ENCODE data around the gene EMC8. TPM values are rescaled to one million over a fixed set of nuclear protein-coding genes. Genes with fewer than 3 reads are reported as not detected.
A peak's percentile ranks its signal among the peaks of the same experiment; 100 is the strongest.

The EMC8 gene
- total RNA-seq, 4 donors from 2014 or later = 23.4 to 53.6 (median 41.7) TPM

- Histone ChIP-seq H3K4me3 (replicated peaks in 1 of 3) (peak overlapping the region; percentile 53 to 62 (median 57)), H3K36me3 (no peaks in the 10 kb centered on the region), H3K27ac (no peak overlapping the region), H3K4me1 (peaks cover 20 to 29% of the 10 kb centered on the region in 2 donors), H3K27me3 (no peaks in the 10 kb centered on the region), H3K9me3 (no peaks in the 10 kb centered on the region)
- DNase-seq = peak; percentile 51 to 55
- 2 to 3% methylated on average over 18 to 29 of the region's 51 CpGs for WGBS, 2 donors
- intact Hi-C loops (cut with DNase I) = no loop called here
- TF ChIP-seq CTCF (IDR thresholded peaks at IDR 0.05) = no peak
- TF ChIP-seq POLR2A (IDR thresholded peaks at IDR 0.05) = no peak
Measured at GRCh38 chr16:85750146-85750826, 49.1 kb downstream of the EMC8 start.

GRCh38 chr16:85749771-85750145 lies 49.6 kb downstream of the EMC8 start:
- H3K9me3 ChIP-seq = no peaks in the 10 kb centered on the region
- no peak for DNase-seq
- WGBS, 2 donors = 33 to 41% methylated on average over 9 to 12 of the region's 14 CpGs
- H3K27me3 ChIP-seq = no peaks in the 10 kb centered on the region
- no peaks in the 10 kb centered on the region for H3K36me3 ChIP-seq
- intact Hi-C loops (cut with DNase I) = no loop called here
- H3K4me3 ChIP-seq (replicated peaks in 1 of 3) = peak overlapping the region in 2 of 3 donors; percentile 53 to 62
- H3K4me1 ChIP-seq = peaks cover 20 to 27% of the 10 kb centered on the region in 2 donors
- H3K27ac ChIP-seq = no peak overlapping the region
- TF ChIP-seq CTCF (IDR thresholded peaks at IDR 0.05) (no peak), POLR2A (IDR thresholded peaks at IDR 0.05) (no peak)

- TF ChIP-seq POLR2A (IDR thresholded peaks at IDR 0.05) = no peak
- no peak for TF ChIP-seq CTCF (IDR thresholded peaks at IDR 0.05)
- no peaks in the 10 kb centered on the region for H3K9me3 ChIP-seq
- H3K36me3 ChIP-seq = no peaks in the 10 kb centered on the region
- intact Hi-C loops (cut with DNase I) = no loop called here
- no peaks in the 10 kb centered on the region for H3K27me3 ChIP-seq
- no peak for DNase-seq
- H3K27ac ChIP-seq = no peak overlapping the region
- peaks cover 14 to 18% of the 10 kb centered on the region in 2 donors for H3K4me1 ChIP-seq
- 87 to 88% methylated on average over 12 to 13 of the region's 13 CpGs for WGBS, 2 donors
- no peak overlapping the region for H3K4me3 ChIP-seq (replicated peaks in 1 of 3)
Measured at GRCh38 chr16:85746460-85747215, 52.7 kb downstream of the EMC8 start.

GRCh38 chr16:85738923-85739715 lies 60.2 kb downstream of the EMC8 start:
- Histone ChIP-seq H3K27me3 (no peaks in the 10 kb centered on the region), H3K36me3 (no peaks in the 10 kb centered on the region), H3K4me1 (no peaks in the 10 kb centered on the region), H3K27ac (no peak overlapping the region), H3K9me3 (no peaks in the 10 kb centered on the region), H3K4me3 (replicated peaks in 1 of 3) (no peak overlapping the region)
- intact Hi-C loops (cut with DNase I) = no loop called here
- WGBS, 2 donors = 74 to 76% methylated on average over 12 of the region's 13 CpGs
- TF ChIP-seq CTCF (IDR thresholded peaks at IDR 0.05) (no peak), POLR2A (IDR thresholded peaks at IDR 0.05) (no peak)
- DNase-seq = no peak
